Pancreas (tissue), 10 donors: ENCODE data around the gene PVALB. TPM values are rescaled to one million over a fixed set of nuclear protein-coding genes. Genes with fewer than 3 reads are reported as not detected.

Experiments
- ATAC-seq, 4 donors: fragments of 200-7000 bp; cut with Tn5 transposase; one replicate each; pipeline versions ENCODE4 v1.8.0 to v1.9.1; 2020; ENCODE audit warnings: mild to moderate bottlenecking in 4 of 4, moderate library complexity in 4 of 4
- DNase-seq, 6 donors: peaks; one replicate each; pipeline ENCODE4 v3.0.0-alpha.2; 2020
- FAIRE-seq: peaks from 2 replicates; lab custom pipeline; 2012; peaks lifted over from hg19 to GRCh38; lab: Jason Lieb, UNC
- H3K27ac ChIP-seq, 4 donors: fragments of 200-600 bp; sonication (generic); 1 replicate in 3 of 4; 2 replicates in 1 of 4; pipeline versions ENCODE4 v1.5.0 to v1.8.0; 2020
- H3K27me3 ChIP-seq, 4 donors: fragments of 200-600 bp; one replicate each; pipeline ENCODE4 v1.8.0; 2021
- H3K36me3 ChIP-seq, 3 donors: fragments of 200-600 bp; sonication (generic) in 1 of 3; one replicate each; pipeline versions ENCODE4 v1.5.0 to v1.8.0; 2020 to 2021
- H3K4me1 ChIP-seq, 3 donors: fragments of 200-600 bp; one replicate each; pipeline ENCODE4 v1.8.0; 2021
- H3K4me3 ChIP-seq, 4 donors: fragments of 200-600 bp; sonication (generic) in 2 of 4; one replicate each; pipeline versions ENCODE4 v1.5.0 to v1.8.0; 2020 to 2021
- H3K9me3 ChIP-seq, 4 donors: fragments of 200-600 bp; one replicate each; pipeline ENCODE4 v1.8.0; 2021
- WGBS, 2 donors: extraction: QIAGEN DNeasy Blood & Tissue Kit; methylation state at CpG; one replicate each; pipeline ENCODE4 v1.1.7; 2013; 5-methylcytosine and 5-hydroxymethylcytosine counted together
- intact Hi-C, 3 donors: fragments of 100-400 bp; cut with DNase I; formaldehyde crosslinking; loops; one replicate each; pipeline versions ENCODE4 v1.11.1 to v1.14.2; 2022
- polyA plus RNA-seq, 2 donors: library from polyadenylated mRNA; stranded (reverse); fragments of 200-250 nt; gene quantifications; one replicate each; pipeline ENCODE4 v1.2.3, GENCODE V29; 2013
- total RNA-seq, 6 donors: library from RNA; stranded (reverse); fragmentation: NEBNext Ultra II Directional in 4 of 6; extraction: Animal tissue kit (Norgen Biotek cat#: 25700) in 4 of 6; gene quantifications; one replicate each; pipeline versions ENCODE4 v1.2.1 to v1.2.4, GENCODE V29; 2021 to 2023
- TF ChIP-seq, protein P1 (sequence below), 4 donors: fragments of 200-600 bp; sonication (generic) in 3 of 4; IDR thresholded peaks; one replicate each; pipeline versions ENCODE4 v1.5.0 to v1.8.0; 2021; ENCODE audit warnings: antibody characterized with exemption in 4 of 4
- donor health status: healthy with polysubstance abuse.
- donor health status: DM: no; HTN: no; CAD: no; lungs with moderate emphysema.
- donor health status: DM: no; HTN: no; CAD: no.
- donor health status: control.
- donor health status: control.
- donor health status: Bipolar disorder and iron deficiency.
- donor health status: DM: yes; HTN: yes; CAD: no.
- donor health status: DM: no; HTN: no; CAD: no.
- donor health status: DM: no; HTN: no; CAD: no.
- donor health status: DM: yes; HTN: yes; CAD: no.

Gene PVALB
- total and polyA plus RNA-seq, 8 donors: 0.54 TPM; not detected in 7

GRCh38 chr22:36772451-36772850 is 44.4 kb downstream of the PVALB start:
- no peak overlapping the region for H3K4me3 ChIP-seq
- TF ChIP-seq, protein P1, sequence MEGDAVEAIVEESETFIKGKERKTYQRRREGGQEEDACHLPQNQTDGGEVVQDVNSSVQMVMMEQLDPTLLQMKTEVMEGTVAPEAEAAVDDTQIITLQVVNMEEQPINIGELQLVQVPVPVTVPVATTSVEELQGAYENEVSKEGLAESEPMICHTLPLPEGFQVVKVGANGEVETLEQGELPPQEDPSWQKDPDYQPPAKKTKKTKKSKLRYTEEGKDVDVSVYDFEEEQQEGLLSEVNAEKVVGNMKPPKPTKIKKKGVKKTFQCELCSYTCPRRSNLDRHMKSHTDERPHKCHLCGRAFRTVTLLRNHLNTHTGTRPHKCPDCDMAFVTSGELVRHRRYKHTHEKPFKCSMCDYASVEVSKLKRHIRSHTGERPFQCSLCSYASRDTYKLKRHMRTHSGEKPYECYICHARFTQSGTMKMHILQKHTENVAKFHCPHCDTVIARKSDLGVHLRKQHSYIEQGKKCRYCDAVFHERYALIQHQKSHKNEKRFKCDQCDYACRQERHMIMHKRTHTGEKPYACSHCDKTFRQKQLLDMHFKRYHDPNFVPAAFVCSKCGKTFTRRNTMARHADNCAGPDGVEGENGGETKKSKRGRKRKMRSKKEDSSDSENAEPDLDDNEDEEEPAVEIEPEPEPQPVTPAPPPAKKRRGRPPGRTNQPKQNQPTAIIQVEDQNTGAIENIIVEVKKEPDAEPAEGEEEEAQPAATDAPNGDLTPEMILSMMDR (IDR thresholded peaks at IDR 0.05): no peak
- ATAC-seq: no peak
- H3K27ac ChIP-seq: no peak overlapping the region
- H3K9me3 ChIP-seq: no peaks in the 10 kb centered on the region
- no peak for FAIRE-seq
- intact Hi-C loops: no loop called here
- peaks cover 0 to 3% (median 0%) of the 10 kb centered on the region in 3 donors for H3K36me3 ChIP-seq
- 89 to 91% methylated on average over 8 of the region's 8 CpGs for WGBS, 2 donors
- H3K27me3 ChIP-seq: no peaks in the 10 kb centered on the region
- DNase-seq: no peak
- H3K4me1 ChIP-seq: peaks cover 0 to 7% (median 5%) of the 10 kb centered on the region in 3 donors

DNA sequence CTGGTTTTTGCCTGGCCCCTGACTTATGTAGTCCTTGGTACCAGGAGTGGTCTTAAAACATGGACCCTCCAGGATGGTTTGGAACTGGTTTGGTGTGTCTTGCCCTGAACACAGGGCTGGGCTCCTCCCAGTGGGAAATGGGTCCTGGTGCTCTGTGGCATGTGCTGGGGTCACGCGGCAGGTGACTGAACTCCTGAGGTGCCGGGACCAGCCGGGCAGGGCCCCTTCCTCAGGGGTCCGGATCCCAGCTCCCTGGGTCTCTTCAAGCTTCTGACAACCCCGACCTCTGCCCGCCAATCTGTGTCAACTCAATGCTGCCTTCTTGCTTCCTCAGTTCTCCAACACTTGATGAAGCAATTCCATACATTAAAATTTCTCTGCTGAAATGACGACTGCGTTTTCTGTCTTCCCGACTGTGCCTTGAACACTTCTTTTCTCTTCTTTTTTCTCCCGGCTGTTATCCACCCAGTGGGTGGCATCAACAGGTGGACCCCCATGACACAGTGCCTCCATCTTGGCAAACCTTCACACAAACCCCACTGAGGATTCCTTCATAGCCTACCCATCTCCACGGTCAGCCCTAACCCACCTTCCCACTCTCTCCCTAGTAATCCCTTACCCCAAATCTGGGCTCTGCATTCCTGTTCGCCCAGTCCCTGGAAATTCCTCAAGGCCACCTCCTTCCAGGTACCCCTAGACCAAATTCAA is 45.3 kb downstream of the PVALB start:
- FAIRE-seq (no peak), DNase-seq (no peak), ATAC-seq (no peak)
- TF ChIP-seq, protein P1 (IDR thresholded peaks at IDR 0.05): no peak
- H3K27me3 ChIP-seq: no peaks in the 10 kb centered on the region
- H3K4me1 ChIP-seq: peaks cover 0 to 7% (median 5%) of the 10 kb centered on the region in 3 donors
- no peak overlapping the region for H3K27ac ChIP-seq
- intact Hi-C loops: no loop called here
- H3K4me3 ChIP-seq: no peak overlapping the region
- H3K36me3 ChIP-seq: peaks cover 0 to 7% (median 0%) of the 10 kb centered on the region in 3 donors
- 93% methylated on average over 12 to 13 of the region's 13 CpGs for WGBS, 2 donors
- no peaks in the 10 kb centered on the region for H3K9me3 ChIP-seq

- DNase-seq (no peak), FAIRE-seq (no peak), ATAC-seq (no peak)
- TF ChIP-seq, protein P1 (IDR thresholded peaks at IDR 0.05): no peak
- Histone ChIP-seq H3K27ac (no peak overlapping the region), H3K27me3 (no peaks in the 10 kb centered on the region), H3K9me3 (no peaks in the 10 kb centered on the region), H3K4me3 (no peak overlapping the region), H3K36me3 (peaks cover 0 to 7% (median 0%) of the 10 kb centered on the region in 3 donors), H3K4me1 (peaks cover 0 to 7% (median 5%) of the 10 kb centered on the region in 3 donors)
- intact Hi-C loops: no loop called here
- 70 to 77% methylated on average over 11 of the region's 11 CpGs for WGBS, 2 donors
Measured at GRCh38 chr22:36770513-36771231, 46.2 kb downstream of the PVALB start.

GRCh38 chr22:36769541-36770512 is 47.0 kb downstream of the PVALB start:
- DNase-seq (no peak), FAIRE-seq (no peak), ATAC-seq (no peak)
- WGBS, 2 donors: 83 to 85% methylated on average over 23 of the region's 23 CpGs
- Histone ChIP-seq H3K27ac (no peak overlapping the region), H3K36me3 (peaks cover 0 to 7% (median 0%) of the 10 kb centered on the region in 3 donors), H3K9me3 (no peaks in the 10 kb centered on the region), H3K27me3 (no peaks in the 10 kb centered on the region), H3K4me1 (peaks cover 0 to 1% (median under 1%) of the 10 kb centered on the region in 3 donors), H3K4me3 (no peak overlapping the region)
- TF ChIP-seq, protein P1 (IDR thresholded peaks at IDR 0.05): no peak
- intact Hi-C loops: loop anchor here in 2 of 3 donors (10.0 kb wide), 2 partner anchors 215 to 225 kb away; no protein-coding TSS in a partner anchor
